HG03460 (cell line): Measurements from ENCODE around the gene HLCS.

Source experiments
- ATAC-seq: cut with Tn5 transposase; IDR thresholded peaks from one replicate; pipeline ENCODE4 v1.9.1; 2021; ENCODE audit not compliant: unreplicated experiment

HLCS gene

DNA sequence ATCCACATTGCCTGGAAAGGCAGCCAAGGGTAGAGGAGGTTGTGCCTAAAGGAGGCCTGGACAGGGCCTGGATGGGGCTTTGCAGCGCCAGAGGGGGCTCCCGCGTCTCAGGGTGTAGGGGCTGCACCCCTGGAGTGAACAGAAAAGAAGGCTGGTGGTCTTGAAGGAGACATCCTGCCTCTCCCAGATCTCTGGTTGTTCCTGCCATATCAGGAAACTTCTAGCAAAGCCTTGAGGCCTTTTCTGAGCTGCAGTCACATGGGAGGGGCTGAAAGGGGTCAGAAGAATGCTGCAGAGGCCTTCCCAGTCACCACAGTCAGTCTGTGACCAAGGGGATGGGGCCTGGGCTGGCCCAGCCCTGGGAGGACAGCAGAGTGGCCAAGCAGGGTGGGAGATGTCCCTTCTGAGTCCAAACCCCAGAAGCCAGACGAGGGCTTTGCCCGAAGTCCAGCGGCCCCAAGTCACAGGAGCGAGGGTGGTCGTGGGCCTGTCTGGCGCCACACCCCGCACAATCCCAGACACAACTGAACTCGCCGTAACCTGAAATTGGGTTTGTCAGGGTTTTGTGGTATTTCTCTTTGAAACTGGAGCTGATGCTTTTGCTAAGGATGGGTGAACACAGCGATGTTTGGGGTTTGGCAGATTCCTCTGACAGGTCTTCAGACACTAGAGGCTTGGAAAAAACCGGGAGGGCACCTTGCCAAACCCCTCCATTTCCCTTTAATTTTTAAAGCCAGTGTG, 237.9 kb downstream of the HLCS start:
- no peak for ATAC-seq

DNA sequence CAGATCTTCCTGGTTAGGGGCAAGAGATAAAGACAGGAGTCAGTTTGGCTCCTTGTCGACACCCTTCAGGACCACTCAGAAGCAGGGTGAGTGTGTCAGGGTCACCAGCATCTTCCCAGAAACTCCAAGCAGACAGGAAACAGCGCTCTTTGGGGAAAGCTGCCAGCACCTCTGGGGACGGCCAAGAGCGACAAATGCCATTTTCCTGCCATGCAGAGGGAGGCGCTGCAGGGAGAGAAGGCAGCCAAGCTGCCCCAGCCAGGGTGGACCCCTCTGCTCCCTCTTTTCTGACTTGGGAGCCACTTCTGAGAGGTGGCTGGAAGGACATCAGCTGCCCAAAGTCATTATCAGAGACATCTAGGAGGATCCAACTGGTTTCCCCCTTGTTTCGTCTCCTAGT, 238.6 kb downstream of the HLCS start:
- ATAC-seq, result no peak

DNA sequence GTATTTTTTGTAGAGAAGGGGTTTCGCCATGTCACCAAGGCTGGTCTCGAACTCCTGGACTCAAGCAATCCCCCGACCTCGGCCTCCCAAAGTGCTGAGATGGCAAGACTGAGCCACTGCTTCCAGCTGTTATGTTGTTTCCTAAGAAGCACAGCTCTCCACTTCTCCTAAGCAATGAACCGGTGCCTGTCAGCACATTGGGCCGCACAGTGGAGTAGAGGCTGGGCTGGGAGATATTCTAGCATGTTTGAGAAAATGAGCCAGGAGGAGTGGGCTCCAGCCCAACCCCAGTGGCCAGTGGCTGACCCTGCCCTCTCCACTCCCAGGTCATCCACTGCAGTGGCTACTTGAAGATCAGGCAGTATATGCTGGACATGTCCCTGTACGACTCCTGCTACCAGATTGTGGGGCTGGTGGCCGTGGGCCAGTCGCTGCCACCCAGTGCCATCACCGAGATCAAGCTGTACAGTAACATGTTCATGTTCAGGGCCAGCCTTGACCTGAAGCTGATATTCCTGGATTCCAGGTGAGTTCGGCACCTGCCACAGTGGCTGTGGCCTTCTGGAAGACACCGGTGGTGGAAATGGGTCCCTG, 240.6 kb downstream of the HLCS start:
- no peak for ATAC-seq

GRCh38 chr21:36724660-36725059, 241.8 kb downstream of the HLCS start:
- ATAC-seq, result no peak

DNA sequence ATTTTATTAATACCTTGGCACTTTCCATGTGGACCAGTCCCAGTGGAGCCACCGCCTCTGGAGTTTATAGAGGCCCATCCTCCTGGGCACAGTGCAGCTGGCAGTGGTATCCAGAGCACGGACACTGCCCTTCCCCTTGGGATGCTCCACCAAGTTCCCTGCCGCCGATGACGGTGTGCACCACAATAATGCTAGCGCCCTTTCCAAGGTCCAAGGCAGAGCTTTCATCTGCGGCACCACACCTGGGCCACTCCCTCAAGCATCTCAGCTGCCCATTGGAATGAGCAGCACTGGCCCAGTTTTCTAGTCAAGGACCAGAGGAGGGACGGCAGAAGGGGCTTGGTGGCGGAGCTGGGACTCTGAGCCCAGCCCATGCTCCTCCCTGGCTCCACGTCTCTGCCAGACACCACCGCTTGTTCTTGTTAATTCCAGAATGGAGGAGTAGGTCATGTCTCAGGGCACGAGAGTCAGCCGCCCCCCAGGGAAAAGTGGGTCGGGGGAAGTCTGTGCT, 243.0 kb downstream of the HLCS start:
- no peak for ATAC-seq

GRCh38 chr21:36722370-36723368, 243.8 kb downstream of the HLCS start:
- ATAC-seq, result no peak

- ATAC-seq, result no peak
Observed at GRCh38 chr21:36721817-36722216, 244.7 kb downstream of the HLCS start.

- ATAC-seq, result no peak
Observed at GRCh38 chr21:36719614-36720013, 246.9 kb downstream of the HLCS start.

DNA sequence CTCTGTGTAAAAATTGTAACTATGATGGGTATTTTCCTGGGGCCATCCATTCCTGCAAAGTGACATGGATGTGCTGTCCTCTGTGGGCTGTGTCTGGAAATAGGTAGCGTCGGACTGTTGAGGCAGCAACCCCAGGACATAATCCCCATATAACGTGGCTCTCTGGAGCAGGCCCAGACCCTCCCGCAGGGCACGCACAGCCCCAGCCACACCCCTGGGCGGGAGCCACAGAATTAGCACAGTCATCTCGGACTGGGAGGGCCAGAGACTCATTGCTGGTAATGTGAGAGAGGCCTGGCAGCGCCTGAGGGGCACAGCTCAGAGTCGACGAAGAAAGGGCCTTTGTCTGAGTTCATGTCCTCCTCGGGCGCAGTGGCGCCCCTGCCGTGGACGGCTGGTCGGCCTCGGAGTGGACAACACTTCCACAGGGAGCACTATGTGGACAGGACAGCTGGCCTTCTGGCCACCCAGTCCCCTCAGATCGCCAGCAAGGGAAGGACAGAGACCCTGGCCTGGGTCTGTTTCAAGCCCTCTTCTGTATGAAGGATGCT, 247.4 kb downstream of the HLCS start:
- no peak for ATAC-seq

DNA sequence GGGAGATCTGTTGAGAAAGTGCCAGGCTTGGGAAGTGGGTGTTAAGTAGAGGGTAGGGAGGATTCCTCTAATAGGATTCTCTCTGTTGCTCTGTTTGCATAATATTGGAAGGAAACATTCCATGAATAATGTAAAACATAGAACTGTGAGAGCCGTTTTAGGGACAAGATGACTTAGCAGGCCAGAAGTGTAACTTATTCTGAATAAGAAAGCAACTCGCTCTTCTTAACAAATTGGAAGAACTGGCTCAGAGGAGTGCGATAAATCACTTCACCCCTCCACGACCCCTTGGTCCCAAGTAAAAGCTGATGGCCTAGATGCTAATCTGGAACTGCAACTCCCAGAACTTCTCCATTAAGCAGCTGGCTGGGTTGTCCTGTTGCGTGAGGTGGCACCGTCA, 248.5 kb downstream of the HLCS start:
- ATAC-seq, result no peak

GRCh38 chr21:36716836-36717235, 249.6 kb downstream of the HLCS start:
- ATAC-seq, result no peak

DNA sequence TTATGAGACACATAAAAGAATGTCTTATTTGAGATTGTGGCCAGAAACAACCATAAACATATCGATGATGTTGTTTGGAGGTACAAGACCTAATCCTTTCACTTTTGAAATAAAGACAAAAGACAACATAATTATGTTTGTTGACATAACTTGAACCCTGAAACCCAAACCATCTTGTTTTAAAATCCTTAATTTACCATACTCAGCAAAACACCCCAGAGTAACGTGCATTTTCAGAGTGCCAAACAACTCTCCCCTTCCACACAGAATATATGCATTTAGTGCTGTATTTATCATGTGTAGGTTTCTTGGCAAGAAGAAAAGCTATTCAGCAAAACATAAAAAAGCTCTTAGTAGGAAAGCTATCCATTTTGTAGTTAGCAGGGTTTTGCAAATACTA, 250.1 kb downstream of the HLCS start:
- ATAC-seq, result no peak

DNA sequence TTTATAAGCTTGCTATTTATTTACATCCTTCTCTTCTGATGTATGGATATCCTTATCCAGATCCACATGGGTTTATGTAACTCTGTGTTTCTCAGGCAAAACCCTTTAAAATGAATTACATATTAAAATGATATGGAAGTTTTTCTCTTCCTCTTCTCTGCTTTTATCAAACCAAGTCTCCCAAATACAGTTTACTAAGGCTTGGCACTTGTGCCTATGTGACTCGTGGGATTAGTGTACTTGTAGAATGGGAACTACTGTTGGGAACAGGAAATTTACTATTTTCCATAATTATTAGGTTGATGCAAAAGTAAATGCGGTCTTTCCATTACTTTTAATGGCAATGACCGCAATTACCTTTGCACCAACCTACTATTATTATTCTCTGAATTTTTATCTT, 252.7 kb downstream of the HLCS start:
- ATAC-seq, result no peak

DNA sequence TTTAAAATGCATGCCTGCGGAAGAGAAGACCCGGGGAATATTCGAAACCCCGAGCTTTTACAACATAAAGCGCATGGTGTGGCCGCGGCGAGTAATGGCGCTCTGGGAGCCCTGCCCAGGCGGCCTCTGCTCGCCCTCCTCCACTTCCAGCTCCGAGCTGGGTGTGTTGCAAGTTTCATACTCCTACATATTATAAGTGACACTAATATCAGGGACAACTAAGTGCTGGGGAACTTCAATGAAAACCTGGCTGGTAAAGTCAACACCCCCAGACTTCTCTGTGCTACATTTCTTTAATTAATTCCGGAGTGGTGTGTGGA, 255.8 kb downstream of the HLCS start:
- ATAC-seq, result no peak

DNA sequence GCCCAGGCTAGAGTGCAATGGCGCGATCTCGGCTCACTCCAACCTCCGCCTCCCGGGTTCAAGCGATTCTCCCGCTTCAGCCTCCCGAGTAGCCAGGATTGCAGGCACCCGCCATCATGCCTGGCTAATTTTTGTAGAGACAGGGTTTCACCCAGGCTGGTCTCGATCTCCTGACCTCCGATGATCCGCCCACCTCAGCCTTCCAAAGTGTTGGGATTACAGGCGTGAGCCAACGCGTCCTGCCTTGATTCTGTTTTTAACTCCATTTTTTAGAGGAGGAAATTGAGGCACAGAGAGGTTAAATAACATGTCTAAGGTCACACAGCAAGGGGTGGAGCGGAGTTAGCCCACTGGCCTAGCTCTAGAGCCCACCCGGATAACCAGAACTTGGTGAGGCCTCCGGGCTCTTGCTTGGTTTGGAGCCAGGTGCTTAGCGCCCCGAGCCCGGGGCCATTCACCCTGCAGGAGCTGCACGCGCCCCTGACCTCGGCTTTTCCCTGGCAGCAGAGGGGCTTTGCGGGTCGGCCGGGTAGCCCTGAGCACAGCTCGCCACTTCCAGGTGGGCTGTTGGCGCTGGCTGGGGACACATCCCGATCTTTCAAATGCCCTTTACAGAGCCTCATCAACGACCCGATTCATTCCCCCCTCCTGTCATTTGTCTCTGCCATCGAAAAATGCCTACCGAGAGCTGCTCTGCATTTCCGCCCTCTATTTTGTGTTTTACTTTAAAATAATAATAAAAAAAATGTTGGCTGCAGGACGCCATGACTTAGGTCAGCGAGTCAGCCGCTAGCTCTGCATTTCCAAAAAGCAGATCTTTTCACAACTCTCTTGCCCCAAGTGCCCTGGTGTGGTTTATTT, 256.4 kb downstream of the HLCS start:
- no peak for ATAC-seq

GRCh38 chr21:36709030-36709867, 257.2 kb downstream of the HLCS start:
- ATAC-seq, result no peak

DNA sequence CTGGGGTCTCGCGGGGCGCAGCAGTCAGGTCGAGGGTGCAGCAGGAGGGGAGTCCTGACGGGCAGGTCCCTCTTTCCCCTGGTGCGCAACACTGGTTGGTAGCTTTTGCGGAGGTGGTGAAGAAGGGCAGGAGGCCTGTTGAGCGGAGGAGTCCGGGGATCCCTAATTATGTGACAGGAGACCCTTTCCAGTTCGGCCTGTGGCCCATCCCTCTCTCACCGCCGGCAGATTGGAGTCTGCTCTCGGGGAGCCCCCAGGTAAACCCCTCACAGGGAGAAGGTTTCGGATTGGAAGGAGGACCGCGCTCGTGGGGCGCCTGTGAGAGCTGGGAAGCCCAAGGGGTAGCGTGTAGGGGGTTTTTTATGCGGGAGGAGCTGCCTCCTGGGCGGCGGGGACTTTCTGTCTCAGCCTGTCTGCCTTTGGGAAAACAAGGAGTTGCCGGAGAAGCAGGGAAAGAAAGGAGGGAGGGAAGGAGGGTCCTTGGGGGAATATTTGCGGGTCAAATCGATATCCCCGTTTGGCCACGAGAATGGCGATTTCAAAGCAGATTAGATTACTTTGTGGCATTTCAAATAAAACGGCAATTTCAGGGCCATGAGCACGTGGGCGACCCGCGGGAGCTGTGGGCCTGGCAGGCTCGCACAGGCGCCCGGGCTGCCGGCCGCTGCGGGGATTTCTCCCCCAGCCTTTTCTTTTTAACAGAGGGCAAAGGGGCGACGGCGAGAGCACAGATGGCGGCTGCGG, 258.0 kb downstream of the HLCS start:
- ATAC-seq, result no peak

DNA sequence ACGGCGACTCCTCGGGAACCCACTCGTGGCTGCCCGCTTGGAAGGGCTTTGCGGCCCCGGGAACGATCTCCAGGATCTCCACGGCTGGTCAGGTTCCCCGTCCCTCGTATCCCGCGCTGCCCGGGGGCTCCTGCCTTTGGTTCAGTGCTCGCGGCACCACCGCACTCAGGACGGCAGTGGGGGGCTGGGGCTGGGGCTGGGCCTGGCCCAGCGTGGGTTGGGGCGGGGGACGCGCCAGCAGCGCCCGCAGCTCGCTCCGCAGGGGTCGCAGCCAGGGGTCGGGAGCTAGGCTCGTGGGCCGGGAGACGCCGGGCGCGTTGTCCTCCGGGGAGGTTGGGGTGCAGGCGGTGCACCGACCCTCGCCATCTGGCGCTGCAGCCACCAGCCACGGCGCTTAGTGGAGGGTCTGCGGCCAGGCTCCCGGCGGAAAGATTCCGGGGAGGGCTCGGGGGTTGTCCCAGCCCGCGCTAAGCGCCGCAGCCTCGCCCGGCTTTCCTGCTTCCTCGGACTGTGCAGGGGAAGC, 258.6 kb downstream of the HLCS start:
- no peak for ATAC-seq
